IPS DF 6.9 (cell line): ENCODE results near the gene ANTXR2.
A peak's percentile ranks its signal among the peaks of the same experiment; 100 is the strongest.
"Not testable (repeated sequence)": the region's sequence is repeated elsewhere in the genome, so short reads cannot be mapped to it uniquely, and the experiment has no call there.

Source experiments
- DNase-seq: peaks from one replicate; pipeline ENCODE4 v3.0.0-alpha.2; 2013; ENCODE audit warnings: low read depth, low spot score
- H3K27ac ChIP-seq: one replicate; pipeline ENCODE4 v1.5.1; 2013; ENCODE audit warnings: low read length, control low read depth
- H3K27me3 ChIP-seq: 2 replicates; pipeline ENCODE4 v1.6.1; 2013; ENCODE audit warnings: mild to moderate bottlenecking, low read length; ENCODE audit not compliant: control insufficient read depth, insufficient read depth
- H3K36me3 ChIP-seq: 2 replicates; pipeline ENCODE4 v1.6.1; 2013; ENCODE audit warnings: low read length; ENCODE audit not compliant: control insufficient read depth, insufficient read depth
- H3K4me1 ChIP-seq: 2 replicates; pipeline ENCODE4 v1.6.1; 2013; ENCODE audit warnings: low read length; ENCODE audit not compliant: control insufficient read depth, insufficient read depth
- H3K4me3 ChIP-seq: 2 replicates; pipeline ENCODE4 v1.5.1; 2013; ENCODE audit warnings: mild to moderate bottlenecking, low read length
- H3K9me3 ChIP-seq: 2 replicates; pipeline ENCODE4 v1.6.1; 2013; ENCODE audit warnings: low read length, inconsistent platforms; ENCODE audit not compliant: control insufficient read depth, insufficient read depth
- WGBS: extraction: QIAGEN DNeasy Blood & Tissue Kit; methylation state at CpG from one replicate; pipeline ENCODE4 v1.1.7; 2013; ENCODE audit warnings: mixed read lengths, missing lambda C conversion rate; ENCODE audit not compliant: insufficient read length, insufficient coverage; 5-methylcytosine and 5-hydroxymethylcytosine counted together

Gene ANTXR2

DNA sequence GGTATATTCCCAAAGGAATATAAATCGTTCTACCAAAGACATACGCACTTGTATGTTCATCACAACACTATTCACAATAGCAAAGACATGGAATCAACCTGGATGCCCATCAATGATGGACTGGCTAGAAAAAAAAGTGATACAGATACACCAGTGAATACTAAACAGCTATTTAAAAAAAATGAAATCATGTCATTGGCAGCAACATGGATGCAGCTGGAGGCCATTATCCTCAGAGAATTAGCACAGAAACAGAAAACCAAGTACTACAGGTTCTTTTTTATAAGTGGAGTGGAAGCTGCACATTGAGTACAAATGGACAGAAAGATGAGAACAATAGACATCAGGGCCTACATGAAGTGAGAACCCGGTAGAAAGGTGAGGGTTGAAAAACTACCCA, 81.4 kb downstream of the ANTXR2 start:
- H3K4me3 ChIP-seq: no peak overlapping the region
- WGBS: no CpG with 5 or more reads among the region's 3 CpGs

DNA sequence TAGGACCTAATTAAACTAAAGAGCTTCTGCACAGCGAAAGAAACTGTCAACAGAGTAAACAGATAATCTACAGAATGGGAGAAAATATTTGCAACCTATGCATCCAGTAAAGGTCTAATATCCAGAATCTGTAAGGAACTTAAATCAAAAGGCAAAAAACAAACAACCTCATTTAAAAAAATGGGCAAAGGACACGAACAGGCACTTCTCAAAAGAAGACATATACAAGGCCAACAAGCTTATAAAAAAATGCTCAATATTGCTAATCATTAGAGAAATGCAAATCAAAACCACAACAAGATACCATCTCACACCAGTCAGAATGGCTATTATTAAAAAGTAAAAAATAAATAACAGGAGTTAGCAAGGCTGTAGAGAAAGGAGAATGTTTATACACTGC, 81.9 kb downstream of the ANTXR2 start:
- H3K4me3 ChIP-seq, H3K27me3 ChIP-seq, H3K4me1 ChIP-seq, H3K9me3 ChIP-seq, H3K27ac ChIP-seq, DNase-seq, H3K36me3 ChIP-seq: not testable (repeated sequence)
- WGBS: no CpG with 5 or more reads among the region's 2 CpGs

More for the DNA sequence above, 81.4 kb downstream of the ANTXR2 start:
- Histone ChIP-seq H3K9me3 (no peaks in the 10 kb centered on the region), H3K27ac (no peak overlapping the region), H3K27me3 (no peaks in the 10 kb centered on the region), H3K36me3 (no peaks in the 10 kb centered on the region), H3K4me1 (no peaks in the 10 kb centered on the region; the same call in 1 of the 2 replicates)
- no peak for DNase-seq

DNA sequence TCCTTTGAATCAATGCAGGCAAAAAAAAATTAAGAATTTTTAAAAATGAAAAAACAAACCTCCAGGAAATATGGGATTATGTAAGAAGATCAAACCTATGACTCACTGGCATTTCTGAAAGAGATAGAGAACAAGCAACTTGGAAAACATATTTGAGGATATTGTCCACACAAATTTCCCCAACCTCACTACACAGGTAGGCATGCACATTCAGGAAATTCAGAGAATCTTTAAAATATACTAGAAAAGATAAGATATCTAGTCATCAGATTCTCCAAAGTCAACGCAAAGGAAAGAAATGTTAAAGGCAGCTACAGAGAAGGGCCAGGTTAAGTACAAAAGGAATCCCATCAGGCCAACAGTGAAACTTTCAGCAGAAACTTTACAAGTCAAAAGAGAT, 85.6 kb downstream of the ANTXR2 start:
- H3K4me1 ChIP-seq: no peaks in the 10 kb centered on the region
- WGBS: no CpG with 5 or more reads among the region's 1 CpG
- no peak overlapping the region for H3K27ac ChIP-seq
- H3K36me3 ChIP-seq: no peaks in the 10 kb centered on the region
- no peak for DNase-seq
- no peaks in the 10 kb centered on the region for H3K9me3 ChIP-seq
- no peaks in the 10 kb centered on the region for H3K27me3 ChIP-seq
- H3K4me3 ChIP-seq: no peak overlapping the region

DNA sequence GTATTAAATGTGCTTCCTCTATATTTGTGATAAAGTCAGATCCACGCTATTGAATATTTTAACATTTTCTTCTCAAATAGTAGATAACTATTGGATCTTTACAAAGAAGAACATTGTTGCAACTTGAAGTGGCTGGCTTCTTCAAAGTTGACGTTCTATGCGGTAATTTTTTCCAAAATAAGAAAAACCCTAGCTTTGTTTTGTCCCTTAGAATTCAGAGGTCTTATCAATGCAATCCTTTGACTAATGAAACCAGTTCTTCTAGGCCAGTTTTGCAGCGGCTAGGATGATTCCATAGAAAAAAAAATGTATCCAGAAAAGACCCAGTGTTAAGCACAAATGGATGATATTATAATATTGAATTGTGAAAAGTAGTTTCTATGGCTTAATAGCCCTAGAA, 89.6 kb downstream of the ANTXR2 start:
- H3K4me1 ChIP-seq: no peaks in the 10 kb centered on the region
- H3K27ac ChIP-seq: no peak overlapping the region
- no peaks in the 10 kb centered on the region for H3K27me3 ChIP-seq
- no peaks in the 10 kb centered on the region for H3K36me3 ChIP-seq
- WGBS: no CpG with 5 or more reads among the region's 4 CpGs
- DNase-seq: no peak
- no peaks in the 10 kb centered on the region for H3K9me3 ChIP-seq
- no peak overlapping the region for H3K4me3 ChIP-seq

DNA sequence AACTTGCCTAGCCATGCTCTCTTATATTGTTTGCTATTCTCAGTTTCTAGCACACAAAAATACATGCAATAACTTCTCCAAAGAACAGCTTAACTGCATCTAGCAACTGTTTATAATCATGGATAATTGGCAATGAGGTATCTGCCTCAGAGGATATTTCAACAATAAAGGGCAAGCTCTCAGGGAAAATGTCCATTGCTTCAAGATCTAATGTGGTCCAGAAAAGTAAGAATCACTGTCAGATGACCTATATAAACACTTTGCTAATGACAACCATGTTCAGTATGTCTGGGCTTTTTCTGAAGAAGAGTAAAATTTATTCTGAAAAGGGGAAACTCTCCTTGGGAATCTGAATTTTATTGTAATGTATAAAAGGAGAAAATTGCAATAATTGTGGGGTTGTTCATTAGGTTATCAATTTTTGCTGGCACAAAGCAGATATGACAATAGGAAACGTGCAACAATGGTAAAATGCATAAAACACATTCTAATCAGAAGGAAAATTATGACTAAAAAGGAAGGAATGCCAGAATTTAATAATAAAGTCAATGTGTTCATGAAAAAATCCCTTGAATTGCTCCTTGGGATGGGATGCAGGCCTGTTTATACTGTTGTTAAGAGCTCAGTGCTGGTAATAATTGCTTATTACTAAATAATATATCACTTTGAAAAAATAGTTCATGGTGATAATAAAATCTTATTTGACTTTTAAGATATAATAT, 90.3 kb downstream of the ANTXR2 start:
- no peak overlapping the region for H3K27ac ChIP-seq
- no peaks in the 10 kb centered on the region for H3K36me3 ChIP-seq
- H3K4me3 ChIP-seq: no peak overlapping the region
- no peaks in the 10 kb centered on the region for H3K27me3 ChIP-seq
- no peaks in the 10 kb centered on the region for H3K9me3 ChIP-seq
- no peaks in the 10 kb centered on the region for H3K4me1 ChIP-seq
- WGBS: no CpG with 5 or more reads among the region's 1 CpG
- DNase-seq: no peak

DNA sequence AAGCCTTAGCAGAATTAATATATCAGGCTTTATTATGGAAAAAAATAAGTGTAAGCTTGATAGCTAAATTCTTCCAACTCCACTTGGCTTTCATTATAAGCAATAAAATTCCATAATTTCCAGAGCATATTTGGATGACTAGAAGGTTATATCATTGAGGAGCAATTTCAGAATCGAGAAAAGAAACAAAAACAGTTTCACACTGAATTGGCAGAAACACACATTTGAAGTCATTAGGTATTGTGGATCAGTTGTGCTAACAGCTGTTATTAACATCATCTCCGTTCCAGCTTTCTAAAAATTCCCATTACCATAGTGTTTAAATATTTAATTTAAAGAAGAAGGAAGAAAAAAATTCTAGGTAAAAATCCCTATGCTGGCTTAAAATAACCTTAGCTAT, 92.6 kb downstream of the ANTXR2 start:
- Histone ChIP-seq H3K27me3 (no peaks in the 10 kb centered on the region), H3K4me1 (no peaks in the 10 kb centered on the region), H3K4me3 (no peak overlapping the region), H3K36me3 (no peaks in the 10 kb centered on the region), H3K27ac (no peak overlapping the region), H3K9me3 (no peaks in the 10 kb centered on the region)
- DNase-seq: no peak
- no CpG with 5 or more reads among the region's 2 CpGs for WGBS

DNA sequence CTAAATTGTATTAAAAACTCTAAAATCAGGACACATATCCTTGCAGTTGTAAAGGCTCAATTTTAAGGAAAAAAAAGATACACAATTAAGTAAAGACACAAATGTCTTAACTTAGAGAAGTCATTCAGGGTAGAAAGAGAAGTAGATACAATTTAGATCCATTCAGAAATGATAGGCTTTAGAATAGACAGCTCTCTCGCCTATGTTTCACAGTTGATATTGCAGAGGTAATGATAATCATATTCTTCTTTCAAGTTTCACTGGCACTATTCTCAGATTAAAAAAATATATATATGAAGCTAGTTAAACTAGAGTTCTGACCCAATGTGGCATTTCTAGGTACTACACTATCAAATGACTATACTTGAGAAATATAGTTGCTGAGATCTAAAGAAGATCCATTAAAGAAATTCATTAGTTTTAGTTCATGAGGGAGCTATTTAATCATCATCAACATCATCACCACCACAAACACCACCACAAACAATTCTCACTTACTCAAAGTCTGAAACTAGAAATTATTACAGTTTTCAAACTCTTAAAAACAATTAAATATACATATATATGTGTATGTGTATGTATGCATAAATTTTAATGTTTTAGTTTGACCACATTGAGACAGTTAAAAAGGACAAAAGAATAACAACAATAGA, 93.1 kb downstream of the ANTXR2 start:
- no peaks in the 10 kb centered on the region for H3K36me3 ChIP-seq
- H3K4me3 ChIP-seq: no peak overlapping the region
- H3K27me3 ChIP-seq: no peaks in the 10 kb centered on the region
- no peak overlapping the region for H3K27ac ChIP-seq
- no peaks in the 10 kb centered on the region for H3K4me1 ChIP-seq
- no CpG with 5 or more reads among the region's 1 CpG for WGBS
- no peak for DNase-seq
- H3K9me3 ChIP-seq: no peaks in the 10 kb centered on the region

DNA sequence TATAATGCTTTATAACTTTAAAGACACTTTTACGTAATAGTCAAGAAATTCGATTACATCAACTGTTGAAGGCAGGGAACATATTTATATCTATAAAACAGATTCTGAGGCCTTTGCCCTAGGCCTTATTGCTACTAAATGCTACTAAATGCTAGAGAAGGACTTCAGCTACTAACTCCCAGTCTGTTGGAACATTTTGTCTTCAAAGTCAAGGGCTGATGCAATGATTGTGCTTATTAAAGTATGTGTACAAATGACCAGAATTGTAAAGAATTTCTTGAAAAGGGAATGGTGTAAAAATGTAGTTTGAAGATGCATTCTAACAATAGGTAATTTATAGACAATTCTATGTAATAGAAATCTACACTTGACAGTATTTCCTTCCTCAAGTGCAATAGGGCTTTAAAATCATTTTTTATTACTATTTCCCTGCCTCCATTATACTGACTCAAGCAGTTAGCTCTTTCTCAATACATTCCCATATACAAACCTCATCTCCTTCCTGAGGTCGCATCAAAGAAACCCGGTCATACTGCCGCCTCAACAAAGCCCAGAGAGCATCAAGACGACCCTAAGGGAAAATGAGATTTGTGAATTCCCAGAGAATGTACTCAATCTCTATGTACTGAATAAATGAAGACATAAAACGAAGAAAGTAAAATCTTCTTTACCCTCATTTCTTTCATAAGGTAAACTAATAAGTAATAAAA, 95.7 kb downstream of the ANTXR2 start:
- Histone ChIP-seq H3K27me3 (no peaks in the 10 kb centered on the region), H3K9me3 (no peaks in the 10 kb centered on the region), H3K4me1 (no peaks in the 10 kb centered on the region), H3K36me3 (no peaks in the 10 kb centered on the region), H3K4me3 (no peak overlapping the region), H3K27ac (no peak overlapping the region)
- no CpG with 5 or more reads among the region's 7 CpGs for WGBS
- DNase-seq: no peak

DNA sequence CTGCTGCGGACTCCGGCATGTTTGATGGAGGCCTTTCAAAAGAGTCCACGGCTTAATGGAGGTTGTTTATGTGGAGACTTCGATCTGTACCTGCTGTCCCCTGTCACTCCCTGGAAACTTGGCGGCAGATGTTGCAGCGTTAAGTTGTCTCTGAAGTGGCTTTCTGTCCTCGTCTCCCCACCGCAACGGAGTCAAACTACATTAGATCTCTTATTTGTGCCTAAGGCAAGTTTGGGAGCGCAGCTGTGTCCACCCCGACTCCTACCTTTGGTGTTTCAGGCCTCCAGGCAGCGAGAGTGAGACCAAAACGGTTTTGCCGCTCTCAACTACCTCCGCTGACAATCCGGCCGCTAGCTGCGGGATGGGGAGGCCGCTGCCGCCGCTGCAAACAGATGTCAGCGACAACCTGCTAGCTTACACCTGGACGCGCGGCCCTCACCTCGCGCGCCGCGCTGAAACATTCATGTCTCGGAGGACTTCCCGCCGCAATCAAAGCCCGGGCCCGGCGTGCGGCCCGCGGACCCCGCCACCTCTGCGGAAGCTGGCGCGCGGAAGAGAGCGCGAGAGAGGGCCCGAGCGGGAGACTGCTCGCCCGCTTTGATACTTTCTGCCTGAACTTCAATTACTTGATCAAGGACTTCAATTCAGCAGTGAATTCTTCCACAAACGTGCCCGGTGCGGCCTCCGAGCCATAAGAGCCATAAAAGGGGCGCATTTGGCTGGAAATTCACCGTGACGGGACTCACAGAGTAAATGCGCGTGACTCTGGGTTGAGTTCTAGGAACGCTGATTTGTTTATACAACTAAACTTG, 108.4 kb downstream of the ANTXR2 start:
- WGBS: no CpG with 5 or more reads among the region's 60 CpGs
- Histone ChIP-seq H3K9me3 (no peaks in the 10 kb centered on the region), H3K4me3 (peak overlapping the region; percentile 17; the same call in 1 of the 2 replicates), H3K27ac (no peak overlapping the region), H3K36me3 (no peaks in the 10 kb centered on the region), H3K27me3 (no peaks in the 10 kb centered on the region), H3K4me1 (no peaks in the 10 kb centered on the region)
- peak; percentile 7 for DNase-seq

DNA sequence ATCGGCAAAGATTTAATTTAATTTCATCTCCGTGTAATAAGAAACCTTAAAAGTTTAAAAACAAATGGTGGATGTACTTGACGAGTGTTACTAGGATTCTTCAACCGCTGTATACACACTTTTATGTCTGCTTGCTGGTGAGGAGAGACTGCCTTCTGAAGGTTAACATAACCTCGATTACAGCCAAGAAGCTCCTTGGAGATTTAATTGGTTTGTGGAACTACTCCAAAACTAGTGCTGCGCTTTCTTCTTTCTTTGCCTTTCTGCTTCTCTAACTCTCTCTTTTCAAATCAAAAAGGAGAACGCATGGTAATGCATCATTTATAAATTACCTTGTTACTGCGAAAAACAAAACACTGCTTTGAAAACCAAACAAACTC, 109.0 kb downstream of the ANTXR2 start:
- no CpG with 5 or more reads among the region's 8 CpGs for WGBS
- Histone ChIP-seq H3K4me1 (no peaks in the 10 kb centered on the region), H3K36me3 (no peaks in the 10 kb centered on the region), H3K9me3 (no peaks in the 10 kb centered on the region), H3K27ac (no peak overlapping the region), H3K4me3 (no peak overlapping the region; the same call in 1 of the 2 replicates), H3K27me3 (no peaks in the 10 kb centered on the region)
- DNase-seq: no peak
